Mammary epithelial cell (primary cell): ENCODE measurements around the gene AGAP1.

ENCODE experiments used
- CTCF ChIP-seq, 2 donors: IDR thresholded peaks in 1 of 2; conservative IDR thresholded peaks in 1 of 2; 2 replicates each; pipeline ENCODE4 v1.5.1; 2011 to 2012; ENCODE audit warnings: inconsistent platforms in 2 of 2, low read length in 2 of 2, mild to moderate bottlenecking in 2 of 2, control low read depth in 1 of 2, low read depth in 1 of 2; ENCODE audit not compliant: insufficient read depth in 1 of 2; ENCODE audit errors: extremely low read depth in 1 of 2
- EZH2 ChIP-seq: IDR thresholded peaks from 2 replicates; pipeline ENCODE4 v1.6.1; 2012; ENCODE audit warnings: low read length, inconsistent platforms, borderline replicate concordance

GRCh38 chr2:235688511-235689426, 194.9 kb downstream of the AGAP1 start:
- TF ChIP-seq CTCF (conservative IDR thresholded peaks at IDR 0.05 in 1 of 2, IDR thresholded peaks at IDR 0.05 in 1 of 2; ENCODE audit: extremely low read depth in 1 of 2, insufficient read depth in 1 of 2, low read depth in 1 of 2, low read length in 2 of 2) (no peak), EZH2 (no peak)
